Esophagus (tissue), 2 donors: Measurements from ENCODE around the gene GAPT. TPM values are rescaled to one million over a fixed set of nuclear protein-coding genes. Genes with fewer than 3 reads are reported as not detected.

ENCODE experiments used
- H3K27ac ChIP-seq, 2 donors: one replicate each; pipeline ENCODE4 v1.5.1; 2013; ENCODE audit warnings: low read depth in 2 of 2, mild to moderate bottlenecking in 2 of 2, inconsistent platforms in 1 of 2, low read length in 1 of 2, moderate library complexity in 1 of 2
- H3K27me3 ChIP-seq, 2 donors: one replicate each; pipeline ENCODE4 v1.6.1; 2013; ENCODE audit warnings: low read length in 2 of 2, control low read depth in 1 of 2, mild to moderate bottlenecking in 1 of 2; ENCODE audit not compliant: insufficient read depth in 2 of 2, control insufficient read depth in 1 of 2
- H3K36me3 ChIP-seq, 2 donors: one replicate each; pipeline ENCODE4 v1.6.1; 2013; ENCODE audit warnings: low read length in 1 of 2; ENCODE audit not compliant: control insufficient read depth in 2 of 2, insufficient read depth in 2 of 2
- H3K4me1 ChIP-seq, 2 donors: one replicate each; pipeline ENCODE4 v1.6.1; 2013; ENCODE audit warnings: low read length in 1 of 2; ENCODE audit not compliant: control insufficient read depth in 2 of 2, insufficient read depth in 2 of 2
- H3K4me3 ChIP-seq, 2 donors: one replicate each; pipeline ENCODE4 v1.5.1; 2013; ENCODE audit warnings: low read length in 2 of 2, mild to moderate bottlenecking in 2 of 2, low read depth in 1 of 2, moderate library complexity in 1 of 2
- H3K9me3 ChIP-seq, 2 donors: one replicate each; pipeline ENCODE4 v1.6.1; 2013; ENCODE audit warnings: mild to moderate bottlenecking in 2 of 2, low read depth in 1 of 2, low read length in 1 of 2, moderate library complexity in 1 of 2; ENCODE audit not compliant: control insufficient read depth in 2 of 2, insufficient read depth in 1 of 2
- WGBS, 2 donors: extraction: QIAGEN DNeasy Blood & Tissue Kit; methylation state at CpG; one replicate each; pipeline ENCODE4 v1.1.7; 2013; 5-methylcytosine and 5-hydroxymethylcytosine counted together
- polyA plus RNA-seq, 2 donors: library from polyadenylated mRNA; stranded (reverse); fragments of 200-250 nt; gene quantifications; one replicate each; pipeline ENCODE4 v1.2.3, GENCODE V29; 2013
- donor health status: healthy with polysubstance abuse.
- donor health status: Bipolar disorder and iron deficiency.

GAPT gene
- polyA plus RNA-seq, 2 donors, result 0.60 to 0.75 TPM

DNA sequence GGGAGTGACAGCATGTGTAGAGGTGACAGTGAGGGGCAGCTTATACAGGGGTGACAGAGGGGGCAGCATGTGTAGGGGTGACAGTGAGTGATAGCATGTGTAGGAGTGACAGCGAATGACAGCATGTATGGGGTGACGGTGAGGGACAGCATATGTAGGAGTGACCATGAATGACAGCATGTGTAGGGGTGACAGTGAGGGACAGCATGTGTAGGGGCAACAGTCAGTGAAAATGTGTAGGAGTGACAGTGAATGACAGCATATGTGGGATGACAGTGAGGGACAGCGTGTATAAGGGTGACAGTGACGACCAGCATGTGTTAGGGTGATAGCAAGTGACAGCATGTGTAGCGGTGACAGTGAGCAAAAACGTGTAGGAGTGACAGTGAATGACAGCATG is 9.4 kb upstream of the GAPT start:
- H3K27ac ChIP-seq, result no peak overlapping the region
- peaks cover 0 to 17% of the 10 kb centered on the region in 2 donors for H3K9me3 ChIP-seq
- no peaks in the 10 kb centered on the region for H3K36me3 ChIP-seq
- peaks cover 0 to 3% of the 10 kb centered on the region in 2 donors for H3K27me3 ChIP-seq
- no peak overlapping the region for H3K4me3 ChIP-seq
- H3K4me1 ChIP-seq, result no peaks in the 10 kb centered on the region
- WGBS, 2 donors, result 82 to 85% methylated on average over 6 of the region's 6 CpGs

DNA sequence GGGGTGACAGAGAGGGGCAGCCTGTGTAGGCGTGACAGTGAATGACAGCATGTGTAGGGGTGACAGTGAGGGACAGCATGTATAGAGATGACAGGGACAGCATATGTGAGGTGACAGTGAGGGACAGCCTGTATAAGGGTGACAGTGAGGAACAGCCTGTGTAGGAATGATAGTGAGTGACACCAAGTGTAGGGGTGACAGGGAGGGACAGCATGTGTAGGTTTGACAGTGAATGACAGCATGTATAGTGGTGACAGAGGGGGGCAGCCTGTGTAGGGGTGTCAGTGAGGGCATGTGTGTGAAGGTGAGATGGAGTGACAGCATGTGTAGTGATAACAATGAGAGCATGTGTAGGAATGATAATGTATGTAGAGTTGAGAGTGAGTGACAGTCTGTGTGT is 8.7 kb upstream of the GAPT start:
- no peaks in the 10 kb centered on the region for H3K4me1 ChIP-seq
- 79 to 88% methylated on average over 1 of the region's 1 CpG for WGBS, 2 donors
- peaks cover 0 to 3% of the 10 kb centered on the region in 2 donors for H3K27me3 ChIP-seq
- no peaks in the 10 kb centered on the region for H3K36me3 ChIP-seq
- no peak overlapping the region for H3K4me3 ChIP-seq
- no peak overlapping the region for H3K27ac ChIP-seq
- peaks cover 0 to 17% of the 10 kb centered on the region in 2 donors for H3K9me3 ChIP-seq

DNA sequence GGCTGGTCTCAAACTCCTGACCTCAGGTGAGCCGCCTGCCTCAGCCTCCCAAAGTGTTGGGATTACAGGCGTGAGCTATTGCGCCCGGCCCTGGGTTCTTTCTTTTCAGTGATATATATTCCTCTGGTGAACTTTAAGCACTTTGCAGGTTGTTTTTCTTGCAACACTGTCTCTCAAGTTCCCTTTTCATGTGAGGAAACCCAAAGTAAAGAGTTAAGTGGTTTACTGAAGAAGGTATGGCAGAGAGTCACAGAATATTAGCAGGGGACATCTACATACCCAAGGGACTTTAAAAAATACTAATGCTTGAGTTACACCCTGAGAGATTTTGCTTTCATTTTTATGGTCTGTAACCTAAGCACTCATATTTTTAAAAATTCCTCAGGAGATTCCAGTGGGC is 6.7 kb upstream of the GAPT start:
- H3K27ac ChIP-seq, result no peak overlapping the region
- peaks cover 0 to 3% of the 10 kb centered on the region in 2 donors for H3K27me3 ChIP-seq
- WGBS, 2 donors, result 84 to 87% methylated on average over 4 of the region's 4 CpGs
- H3K4me1 ChIP-seq, result no peaks in the 10 kb centered on the region
- peaks cover 0 to 17% of the 10 kb centered on the region in 2 donors for H3K9me3 ChIP-seq
- H3K4me3 ChIP-seq, result no peak overlapping the region
- H3K36me3 ChIP-seq, result no peaks in the 10 kb centered on the region

DNA sequence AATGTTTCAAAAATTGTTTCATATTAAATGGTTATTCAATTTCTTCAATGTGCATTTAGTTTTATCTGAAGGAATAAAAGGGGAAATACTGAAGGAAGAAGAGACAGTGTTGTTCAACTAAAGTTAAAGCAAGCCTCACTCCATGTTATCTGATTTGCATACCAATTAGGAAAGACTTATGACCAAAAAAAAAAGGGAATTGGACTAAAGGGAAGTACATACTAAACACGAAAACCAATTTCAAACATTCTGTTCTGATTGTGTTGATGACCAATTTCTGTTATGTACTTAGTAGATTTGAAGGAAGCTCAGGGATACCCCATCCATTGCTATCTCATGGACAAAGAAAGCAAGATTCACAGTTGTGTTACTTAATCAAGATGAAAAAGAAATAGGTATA is 4.9 kb upstream of the GAPT start:
- Histone ChIP-seq H3K4me3 (no peak overlapping the region), H3K9me3 (peaks cover 0 to 13% of the 10 kb centered on the region in 2 donors), H3K27ac (no peak overlapping the region), H3K27me3 (peaks cover 0 to 3% of the 10 kb centered on the region in 2 donors), H3K4me1 (no peaks in the 10 kb centered on the region), H3K36me3 (no peaks in the 10 kb centered on the region)
- WGBS, 2 donors, result 64 to 79% methylated on average over 1 of the region's 1 CpG

DNA sequence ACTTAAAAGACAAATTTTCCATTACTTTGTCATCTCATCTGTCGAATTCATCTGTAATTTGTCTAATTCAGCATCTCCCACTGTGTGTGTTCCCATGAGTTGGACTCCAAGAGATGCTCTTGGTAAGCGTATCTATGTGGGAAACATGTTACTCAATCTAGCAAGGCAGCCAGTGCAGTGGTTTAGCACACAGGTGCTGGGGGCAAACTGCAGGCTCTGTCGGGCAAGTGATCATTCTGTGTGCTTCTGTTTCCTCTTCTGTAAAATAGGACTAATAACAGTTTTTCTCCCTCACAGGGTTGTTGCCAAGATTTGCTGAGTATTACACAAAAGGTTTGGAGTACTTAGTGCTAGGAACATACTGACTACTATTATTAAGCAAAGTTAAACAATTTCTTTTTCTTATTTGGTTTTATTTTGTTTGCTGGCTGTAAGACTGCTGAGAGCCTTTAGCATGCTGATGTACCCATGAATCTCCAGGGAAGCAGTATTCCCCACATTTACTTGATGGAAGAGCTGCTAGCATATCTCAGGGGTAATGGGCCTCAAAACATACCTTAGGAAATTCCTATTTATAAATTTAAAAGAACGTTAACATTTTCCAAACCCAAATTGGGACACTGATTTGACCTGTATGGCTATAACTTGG is 709 bp upstream of the GAPT start:
- 61 to 65% methylated on average over 4 of the region's 4 CpGs for WGBS, 2 donors
- Histone ChIP-seq H3K27ac (no peak overlapping the region), H3K4me1 (no peaks in the 10 kb centered on the region), H3K27me3 (peaks cover 0 to under 1% of the 10 kb centered on the region in 2 donors), H3K36me3 (no peaks in the 10 kb centered on the region), H3K4me3 (no peak overlapping the region), H3K9me3 (no peaks in the 10 kb centered on the region)

DNA sequence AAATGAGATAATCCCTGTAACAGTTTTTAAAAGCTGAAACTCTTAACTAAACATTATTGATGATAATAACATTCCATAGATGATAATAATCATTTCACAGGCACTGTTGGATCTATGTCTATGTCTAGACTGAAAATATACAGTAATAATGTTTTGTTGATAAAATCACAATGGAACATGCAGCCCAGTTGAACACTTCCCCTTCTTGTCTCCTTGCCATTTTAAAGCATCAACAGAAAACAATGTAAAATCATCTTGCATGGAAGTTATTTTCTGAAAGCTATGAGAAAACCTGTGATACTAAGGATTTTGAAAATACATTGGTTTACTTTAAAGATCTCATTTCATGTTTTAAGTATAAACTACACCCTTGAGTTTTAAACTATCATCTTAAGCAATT is 1.9 kb downstream of the GAPT start:
- H3K4me3 ChIP-seq, result no peak overlapping the region
- H3K36me3 ChIP-seq, result no peaks in the 10 kb centered on the region
- H3K27me3 ChIP-seq, result no peaks in the 10 kb centered on the region
- H3K4me1 ChIP-seq, result no peaks in the 10 kb centered on the region
- H3K27ac ChIP-seq, result no peak overlapping the region
- H3K9me3 ChIP-seq, result no peaks in the 10 kb centered on the region

DNA sequence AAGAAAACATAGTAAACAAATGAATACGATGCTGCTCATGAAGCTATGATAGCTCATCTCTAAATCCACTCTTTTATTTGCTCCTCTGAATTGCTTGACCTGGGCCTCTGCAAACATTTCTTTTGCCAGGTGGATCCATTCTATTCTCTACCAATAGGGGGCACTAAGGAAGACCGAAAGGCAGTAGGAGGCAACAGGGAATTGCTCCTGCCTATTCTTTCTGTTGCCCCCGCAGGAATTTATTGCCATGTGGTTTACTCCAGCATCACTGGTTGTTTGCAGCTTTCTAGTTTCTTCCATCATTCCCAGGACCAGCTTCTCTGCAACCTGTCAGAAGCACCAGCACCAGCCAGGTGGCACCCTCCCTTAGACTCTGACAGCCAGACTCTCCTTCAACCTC is 5.3 kb downstream of the GAPT start:
- no peak overlapping the region for H3K27ac ChIP-seq
- no peaks in the 10 kb centered on the region for H3K36me3 ChIP-seq
- no peaks in the 10 kb centered on the region for H3K9me3 ChIP-seq
- H3K4me3 ChIP-seq, result no peak overlapping the region
- H3K4me1 ChIP-seq, result no peaks in the 10 kb centered on the region
- H3K27me3 ChIP-seq, result no peaks in the 10 kb centered on the region
- WGBS, 2 donors, result 65 to 69% methylated on average over 3 of the region's 3 CpGs

DNA sequence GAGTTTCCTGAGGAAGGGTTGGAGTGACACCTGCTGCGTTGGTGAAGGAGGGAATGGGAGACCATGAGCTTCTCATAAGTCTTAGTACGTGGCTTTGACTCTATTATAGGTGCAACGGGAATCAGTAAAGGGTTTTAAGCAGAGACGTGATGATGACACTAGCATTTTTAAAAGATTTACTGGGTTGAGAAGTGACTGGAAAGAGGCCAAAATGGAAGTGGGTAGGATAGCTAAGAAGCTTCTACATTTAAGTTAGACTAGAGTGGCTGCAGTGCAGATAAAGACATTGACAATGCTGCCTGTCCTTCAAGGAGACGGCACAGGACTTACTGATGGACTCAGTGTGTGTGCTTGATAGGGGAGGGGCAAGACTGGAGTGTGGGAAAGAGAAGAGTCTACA is 6.2 kb downstream of the GAPT start:
- Histone ChIP-seq H3K4me3 (no peak overlapping the region), H3K4me1 (no peaks in the 10 kb centered on the region), H3K36me3 (no peaks in the 10 kb centered on the region), H3K27ac (no peak overlapping the region), H3K27me3 (no peaks in the 10 kb centered on the region), H3K9me3 (no peaks in the 10 kb centered on the region)
- WGBS, 2 donors, result 70 to 84% methylated on average over 5 of the region's 5 CpGs

DNA sequence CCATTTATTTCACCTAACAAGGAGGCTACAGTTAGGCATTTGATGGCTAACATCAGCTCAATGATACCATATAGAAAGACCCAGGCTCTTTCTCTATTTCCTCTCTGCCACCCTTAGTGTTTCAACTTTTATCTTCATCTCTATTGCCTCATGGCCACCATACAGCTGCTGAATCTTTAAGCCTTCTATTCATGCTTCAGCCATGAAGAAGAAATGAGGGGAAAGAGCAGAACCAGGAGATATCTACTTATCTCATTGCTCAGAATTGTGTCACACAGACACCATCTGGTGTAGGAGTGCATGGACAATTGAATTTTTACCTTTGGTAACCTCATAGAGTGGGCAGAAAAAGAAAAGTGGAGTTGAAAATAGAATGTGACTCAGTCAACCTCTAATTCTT is 6.7 kb downstream of the GAPT start:
- Histone ChIP-seq H3K36me3 (no peaks in the 10 kb centered on the region), H3K4me3 (no peak overlapping the region), H3K27me3 (no peaks in the 10 kb centered on the region), H3K9me3 (no peaks in the 10 kb centered on the region), H3K4me1 (no peaks in the 10 kb centered on the region), H3K27ac (no peak overlapping the region)

DNA sequence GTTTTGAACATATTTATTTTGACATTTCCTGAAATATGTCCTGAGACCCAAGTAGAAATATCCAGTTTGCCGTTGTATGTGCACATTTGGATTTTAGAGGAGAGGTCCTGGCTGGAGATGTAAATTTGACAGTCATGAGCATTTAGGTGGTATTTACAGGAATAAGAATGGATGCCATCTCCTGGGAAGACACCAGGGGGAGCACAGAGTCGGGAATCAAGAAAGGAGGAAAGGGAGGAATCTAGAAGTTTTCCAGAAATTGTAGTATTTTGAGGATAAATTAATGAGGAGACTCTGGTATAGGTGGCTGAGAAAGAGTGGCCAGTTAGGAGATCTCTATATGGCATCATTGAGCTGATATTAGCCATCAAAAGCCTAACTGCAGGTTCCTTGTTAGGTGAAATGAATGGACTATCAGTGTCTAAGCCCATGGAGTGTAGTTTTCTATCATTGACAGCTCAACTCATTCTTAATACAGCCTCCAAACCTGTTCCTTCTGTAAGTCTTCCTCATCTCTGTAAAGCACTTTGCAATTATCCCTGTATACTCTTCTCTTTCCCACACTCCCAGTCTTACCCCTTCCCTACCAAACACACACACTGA is 7.2 kb downstream of the GAPT start:
- Histone ChIP-seq H3K27ac (no peak overlapping the region), H3K36me3 (no peaks in the 10 kb centered on the region), H3K9me3 (no peaks in the 10 kb centered on the region), H3K4me1 (no peaks in the 10 kb centered on the region), H3K4me3 (no peak overlapping the region), H3K27me3 (no peaks in the 10 kb centered on the region)
- 14 to 20% methylated on average over 2 of the region's 2 CpGs for WGBS, 2 donors
